Measurements from ENCODE around the gene EIF4E.
"Not testable (repeated sequence)": the region's sequence is repeated elsewhere in the genome, so short reads cannot be mapped to it uniquely, and the experiment has no call there.

Gene EIF4E

DNA sequence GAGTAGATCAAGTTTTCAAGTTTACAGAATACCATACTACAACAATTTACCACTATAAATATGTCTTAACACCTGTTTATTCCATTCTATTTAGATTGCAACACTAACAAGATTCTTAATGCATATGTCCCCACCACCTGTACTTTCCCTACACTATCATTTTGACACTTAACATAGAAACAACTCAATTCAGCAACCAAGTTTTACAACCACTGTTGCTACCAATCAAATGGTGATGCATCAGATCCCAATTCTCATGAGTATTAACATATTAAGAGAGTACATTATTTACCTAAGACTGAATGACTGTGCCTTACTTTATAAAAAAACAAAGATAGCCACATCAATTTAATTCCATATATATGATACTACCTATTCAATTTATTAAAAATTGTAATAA is 49.4 kb downstream of the EIF4E start:
- no peak for DNase-seq (ENCODE audit: low read depth)

DNA sequence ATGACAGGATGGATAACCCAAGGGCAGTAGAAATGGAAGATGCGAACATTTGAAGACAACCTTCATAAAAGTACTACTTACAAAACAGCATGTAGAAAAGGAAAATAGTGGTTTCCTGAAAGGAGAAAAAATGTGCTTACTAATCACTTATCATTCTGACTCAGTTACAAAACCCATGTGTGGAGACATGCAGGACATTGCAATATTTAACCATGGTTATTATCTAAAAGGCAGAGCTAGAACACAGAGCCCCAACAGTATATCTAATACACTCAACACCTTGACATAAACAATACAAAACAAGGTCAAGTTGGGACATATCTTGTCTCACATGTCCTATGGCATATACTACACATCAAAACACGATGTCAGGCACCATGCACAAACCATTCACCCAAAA is 55.9 kb downstream of the EIF4E start:
- no peak for DNase-seq (ENCODE audit: low read depth)

DNA sequence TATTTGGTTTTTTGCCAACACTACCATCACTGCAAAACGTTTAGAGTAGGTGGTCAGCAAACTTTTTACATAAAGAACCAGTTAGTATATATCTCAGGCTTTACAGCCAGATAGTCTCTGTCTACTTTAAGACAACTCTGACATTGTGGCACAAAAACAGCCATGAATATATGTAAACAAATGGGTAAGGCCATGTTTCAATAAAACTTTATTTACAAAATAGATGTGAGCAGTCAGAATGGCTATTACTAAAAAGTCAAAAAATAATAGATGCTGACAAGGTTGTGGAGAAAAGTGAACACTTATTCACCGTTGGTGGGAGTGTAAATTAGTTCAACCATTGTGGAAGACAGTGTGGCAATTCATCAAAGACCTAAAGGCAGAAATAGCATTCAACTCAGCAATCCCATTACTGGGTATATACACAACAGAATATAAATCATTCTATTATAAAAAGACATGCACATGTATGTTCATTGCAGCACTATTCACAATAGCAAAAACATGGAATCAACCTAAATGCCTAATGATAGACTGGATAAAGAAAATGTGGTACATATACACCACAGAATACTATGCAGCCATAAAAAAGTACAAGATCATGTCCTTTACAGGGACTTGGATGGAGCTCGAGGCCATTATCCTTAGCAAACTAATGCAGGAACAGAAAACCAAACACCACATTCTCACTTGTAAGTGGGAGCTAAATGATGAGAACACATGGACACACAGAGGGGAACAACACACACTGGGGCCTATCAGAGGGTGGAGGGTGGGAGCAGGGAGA is 56.6 kb downstream of the EIF4E start:
- DNase-seq (ENCODE audit: low read depth): not testable (repeated sequence)

DNA sequence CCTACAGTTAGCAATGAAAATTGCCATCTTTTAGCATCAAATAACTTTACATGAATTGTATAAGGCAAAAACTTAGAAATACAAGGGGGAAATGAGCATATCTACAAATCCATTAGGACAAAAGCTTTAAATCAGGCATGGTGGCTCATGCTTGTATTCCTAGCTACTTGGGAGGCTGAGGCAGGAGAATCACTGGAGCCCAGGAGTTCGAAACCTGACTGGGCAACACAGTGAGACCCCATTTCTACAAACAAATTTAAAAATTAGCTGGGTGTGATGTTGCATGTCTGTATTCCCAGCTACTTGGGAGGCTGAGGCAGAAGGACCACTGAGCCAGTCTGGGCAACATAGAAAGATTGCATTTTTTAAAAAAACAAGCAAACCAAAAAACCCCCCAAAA is 61.3 kb downstream of the EIF4E start:
- DNase-seq (ENCODE audit: low read depth): no peak

DNA sequence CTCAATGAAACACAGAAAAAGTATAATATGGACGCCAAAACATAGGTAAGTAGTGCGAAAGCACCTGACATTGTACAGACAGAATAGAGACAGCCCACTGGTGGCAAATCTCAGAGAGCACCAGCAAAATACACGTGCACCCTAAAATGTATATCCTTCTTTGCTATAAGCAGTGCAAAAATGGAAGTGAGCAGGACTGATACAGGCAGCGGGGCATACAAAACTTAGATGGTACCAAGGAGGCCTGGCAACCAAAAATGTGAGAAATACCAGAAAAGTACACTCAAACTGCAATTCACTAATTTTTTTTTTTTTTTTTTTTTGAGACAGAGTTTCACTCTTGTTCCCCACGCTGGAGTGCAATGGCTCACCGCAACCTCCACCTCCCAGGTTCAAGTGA is 63.9 kb downstream of the EIF4E start:
- DNase-seq (ENCODE audit: low read depth): no peak

DNA sequence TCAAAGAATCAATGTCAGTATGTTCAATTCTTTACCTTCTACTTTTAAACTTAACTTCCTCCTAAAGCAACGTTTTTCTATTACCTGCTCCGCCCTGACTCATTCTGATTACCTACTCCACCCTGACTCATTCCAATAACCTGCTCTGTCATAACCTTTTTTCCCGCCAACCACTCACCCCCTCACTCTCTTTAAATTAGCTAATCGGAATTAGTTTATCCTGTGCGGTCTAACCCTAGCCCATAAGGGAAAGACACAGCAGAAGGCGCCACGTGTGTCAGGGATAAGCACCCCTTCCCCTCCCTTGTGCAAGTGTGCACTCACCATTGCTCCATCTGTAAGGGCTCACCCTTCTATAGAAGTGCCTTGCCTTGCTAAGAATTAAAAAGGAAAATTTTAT is 64.4 kb downstream of the EIF4E start:
- no peak for DNase-seq (ENCODE audit: low read depth)

DNA sequence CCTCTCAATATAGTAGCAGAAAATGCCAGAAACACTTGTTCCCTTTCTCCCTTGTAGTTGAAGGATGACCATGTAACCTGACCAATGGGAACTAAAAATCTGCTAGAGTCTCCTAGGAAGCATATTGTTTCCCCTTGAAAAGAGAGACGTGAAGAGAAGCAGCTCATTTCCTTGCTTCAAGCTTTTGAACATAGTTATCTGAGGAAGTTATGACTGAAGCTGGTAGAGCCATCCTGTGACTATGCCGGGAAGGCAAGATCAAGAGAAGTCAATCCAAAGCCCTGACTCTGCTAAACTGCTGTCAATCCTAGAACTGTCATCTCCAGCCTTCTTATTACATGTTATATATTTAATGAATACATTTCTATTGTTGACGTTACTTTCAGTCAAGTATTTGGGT is 66.6 kb downstream of the EIF4E start:
- DNase-seq (ENCODE audit: low read depth): no peak

DNA sequence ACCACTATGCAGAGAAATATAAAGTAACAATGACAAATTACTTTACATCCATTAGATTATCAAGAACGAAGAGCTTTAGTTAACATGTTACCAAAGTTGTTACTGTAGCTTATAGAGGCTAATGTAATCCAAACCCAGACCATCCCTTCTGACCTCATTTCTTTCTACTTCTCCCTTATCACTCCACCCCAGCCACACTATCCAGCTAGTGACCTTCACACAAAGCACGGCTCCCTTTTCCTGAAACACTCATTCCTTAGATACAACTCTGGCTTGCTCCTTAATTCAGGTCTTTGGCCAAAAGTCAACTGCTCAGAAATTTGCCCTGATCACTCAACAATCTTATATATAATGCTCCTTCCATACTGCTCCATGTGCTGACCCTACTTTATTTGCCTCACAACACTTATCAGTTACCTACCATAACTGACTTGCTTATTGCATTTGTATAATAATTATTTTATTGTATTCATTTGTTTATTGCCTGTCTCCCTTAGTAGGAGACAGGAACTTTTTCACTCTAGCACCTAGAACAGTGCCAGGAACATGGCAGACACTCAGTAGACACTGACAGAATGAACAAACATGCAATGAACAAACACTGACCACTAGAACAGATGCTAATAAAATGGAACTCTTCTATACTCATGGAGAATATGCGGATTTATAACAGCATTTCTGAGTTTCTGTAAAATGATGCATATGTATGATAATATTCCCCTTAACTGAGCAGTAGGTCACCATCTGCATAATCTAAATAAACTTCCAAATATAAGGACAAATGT is 67.6 kb downstream of the EIF4E start:
- DNase-seq (ENCODE audit: low read depth): no peak

DNA sequence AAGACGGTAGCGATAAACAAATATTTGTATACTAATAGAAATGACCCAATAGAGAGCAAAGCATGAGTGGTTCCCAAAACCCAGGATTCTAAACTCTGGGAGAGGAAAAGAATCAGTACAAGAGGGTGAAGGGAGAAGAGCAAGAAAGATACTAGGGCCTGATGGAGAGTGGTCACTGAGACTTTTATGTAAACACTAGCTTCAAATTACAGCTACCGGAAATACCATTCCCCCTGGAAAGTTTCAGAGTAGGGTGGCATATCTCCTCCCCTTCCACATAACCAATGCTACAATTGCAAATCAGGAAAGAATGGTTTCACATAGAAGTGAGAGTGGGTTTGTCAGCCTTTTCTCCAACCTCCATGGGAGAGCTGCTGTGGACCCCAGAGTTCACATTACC is 77.1 kb downstream of the EIF4E start:
- DNase-seq (ENCODE audit: low read depth): no peak

DNA sequence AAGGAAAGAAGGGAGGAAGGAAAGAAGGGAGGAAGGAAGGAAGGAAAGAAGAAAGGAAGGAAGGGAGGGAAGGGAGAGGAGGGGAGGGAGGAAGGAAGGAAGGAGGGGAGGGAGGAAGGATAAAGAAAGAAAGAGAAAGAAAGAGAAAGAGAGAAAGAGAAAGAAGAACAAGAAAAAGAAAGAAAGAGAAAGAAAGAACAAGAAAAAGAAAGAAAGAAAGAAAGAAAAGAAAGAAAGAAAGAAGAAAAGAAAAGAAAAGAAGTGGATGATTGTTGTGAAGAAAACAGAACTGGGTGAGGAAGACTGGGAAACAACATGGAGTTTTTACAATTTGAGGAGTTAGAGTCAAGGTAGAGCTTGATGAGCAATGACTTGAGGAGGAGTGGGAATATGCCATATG is 78.0 kb downstream of the EIF4E start:
- no peak for DNase-seq (ENCODE audit: low read depth)

DNA sequence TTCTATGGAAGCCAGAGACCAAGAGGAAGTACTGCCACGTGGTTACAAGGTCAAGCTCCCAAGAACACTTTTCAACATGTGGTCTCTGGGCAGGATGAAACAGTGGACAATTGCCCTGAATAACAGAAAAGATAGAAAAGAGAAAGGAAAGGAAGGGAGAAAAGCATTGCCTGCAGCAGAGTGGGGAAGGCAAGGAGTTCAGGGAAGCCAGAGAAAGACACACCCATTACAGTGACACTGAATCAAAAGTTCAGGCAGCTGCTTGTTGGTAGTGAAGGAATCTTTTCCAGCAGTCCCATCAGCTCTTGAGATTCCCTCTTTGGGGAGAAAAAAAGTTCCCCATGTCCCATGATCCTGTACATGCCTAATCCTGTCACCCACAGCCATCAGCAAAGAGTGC is 80.5 kb downstream of the EIF4E start:
- DNase-seq (ENCODE audit: low read depth): no peak

DNA sequence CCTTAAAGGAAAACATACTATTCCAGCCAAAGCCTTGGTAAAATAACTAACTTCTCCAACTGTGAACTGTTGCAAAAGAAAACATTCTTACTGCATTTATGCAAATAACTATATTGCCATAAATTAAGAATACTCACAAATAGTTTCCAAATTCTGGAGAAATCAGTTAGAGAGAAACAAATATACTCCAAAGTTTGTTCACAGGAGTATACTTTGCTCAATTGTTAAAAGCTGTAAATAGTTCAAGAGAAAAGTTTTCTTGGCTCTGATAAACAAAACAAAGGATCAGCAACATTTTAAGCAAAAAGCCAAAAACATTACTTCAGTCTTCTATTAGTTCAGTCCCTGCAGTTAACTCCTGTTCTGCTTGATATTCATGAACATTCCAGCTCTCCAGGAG is 83.0 kb downstream of the EIF4E start:
- no peak for DNase-seq (ENCODE audit: low read depth)

DNA sequence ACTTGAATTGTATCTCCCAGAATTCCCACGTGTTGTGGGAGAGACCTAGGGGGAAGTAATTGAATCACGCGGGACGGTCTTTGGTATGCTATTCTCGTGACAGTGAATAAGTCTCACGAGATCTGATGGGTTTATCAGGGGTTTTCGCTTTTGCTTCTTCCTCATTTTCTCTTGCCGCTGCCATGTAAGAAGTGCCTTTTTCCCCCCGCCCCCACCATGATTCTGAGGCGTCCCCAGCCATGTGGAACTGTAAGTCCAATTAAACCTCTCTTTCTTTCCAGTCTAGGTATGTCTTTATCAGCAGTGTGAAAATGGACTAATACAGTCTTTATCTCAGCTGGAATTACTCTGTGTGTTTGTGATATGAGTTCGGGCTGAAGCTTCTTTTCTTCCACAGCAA is 86.0 kb downstream of the EIF4E start:
- not testable (repeated sequence) for DNase-seq (ENCODE audit: low read depth)

DNA sequence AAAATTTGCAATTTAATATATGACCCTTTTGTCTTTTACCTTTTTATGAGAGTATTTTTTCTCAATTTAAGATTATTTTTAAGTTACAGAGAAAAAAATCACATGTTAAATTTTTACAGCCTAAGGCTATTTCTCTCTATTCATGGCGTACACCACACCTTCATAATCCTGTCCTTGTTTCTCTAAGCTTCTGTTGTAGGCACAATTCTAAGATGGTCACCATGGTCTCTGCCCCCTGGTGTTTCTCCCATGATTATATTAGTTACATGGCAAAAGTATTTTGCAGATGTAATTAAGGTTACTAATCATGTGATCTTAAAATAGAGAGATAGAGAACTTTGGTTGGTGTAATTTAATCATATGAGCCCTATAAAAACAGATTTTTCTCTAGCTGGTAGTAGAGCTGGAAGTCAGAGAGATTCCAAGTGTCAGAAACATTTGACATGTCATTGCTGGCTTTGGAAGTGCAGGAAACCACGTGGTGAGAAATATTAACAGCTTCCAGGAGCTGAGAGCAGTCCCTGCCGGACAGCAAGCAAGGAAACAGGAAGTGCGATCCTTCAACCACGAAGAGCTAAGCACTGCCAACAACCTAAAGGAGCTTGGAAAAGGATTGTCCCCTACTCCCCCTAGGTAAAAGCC is 89.8 kb downstream of the EIF4E start:
- no peak for DNase-seq (ENCODE audit: low read depth)

DNA sequence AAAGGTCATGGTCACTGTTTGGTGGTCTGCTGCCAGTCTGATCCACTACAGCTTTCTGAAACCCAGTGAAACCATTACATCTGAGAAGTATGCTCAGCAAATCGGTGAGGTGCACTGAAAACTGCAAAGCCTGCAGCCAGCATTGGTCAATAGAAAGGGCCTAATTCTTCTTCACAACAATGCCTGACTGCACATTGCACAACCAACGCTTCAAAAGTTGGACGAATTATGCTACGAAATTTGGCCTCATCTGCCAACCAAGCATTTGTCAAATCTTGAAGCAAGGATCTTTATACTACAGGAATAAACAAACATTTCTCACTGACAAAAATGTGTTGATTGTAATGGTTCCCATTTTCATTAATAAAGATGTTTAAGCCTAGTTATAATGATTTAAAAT is 90.4 kb downstream of the EIF4E start:
- DNase-seq (ENCODE audit: low read depth): no peak

DNA sequence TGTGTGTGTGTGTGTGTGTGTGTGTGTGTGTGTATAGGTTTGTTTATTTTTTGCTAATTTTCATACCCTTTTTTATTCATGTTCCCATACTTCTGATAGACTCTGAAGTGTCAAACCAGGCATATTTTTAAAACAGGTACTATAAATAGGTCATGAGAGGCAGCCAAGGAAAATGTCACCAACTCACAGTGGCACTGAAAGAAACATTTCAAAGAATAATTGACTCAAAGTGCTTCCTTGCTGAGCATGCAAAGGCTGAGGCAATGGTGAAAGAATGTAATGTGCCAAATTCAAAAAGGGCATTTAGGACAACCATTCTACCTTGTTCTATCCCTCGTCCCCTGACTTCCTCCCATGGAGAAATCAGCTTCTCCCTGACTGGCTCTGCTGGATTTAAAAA is 95.5 kb downstream of the EIF4E start:
- no peak for DNase-seq (ENCODE audit: low read depth)

DNA sequence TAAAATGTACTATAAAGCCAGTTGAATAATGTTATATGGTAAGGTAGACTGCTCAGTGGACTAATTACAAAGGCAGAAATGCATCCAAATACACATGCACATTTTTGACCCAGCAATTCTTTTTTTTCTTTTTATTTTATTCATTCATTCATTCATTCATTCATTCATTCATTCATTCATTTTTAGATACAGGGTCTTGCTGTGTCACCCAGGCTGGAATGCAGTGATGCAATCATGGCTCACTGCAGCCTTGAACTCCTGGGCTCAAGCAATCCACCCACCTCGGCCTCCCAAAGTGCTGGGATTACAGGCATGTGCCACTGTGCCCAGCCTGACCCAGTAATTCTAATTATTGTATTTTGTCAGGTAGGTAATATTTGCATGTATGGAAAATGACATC is 97.9 kb downstream of the EIF4E start:
- not testable (repeated sequence) for DNase-seq (ENCODE audit: low read depth)

Data from fibroblast of the conjunctiva (primary cell).